T-helper 2 cell treated with Interferon-gamma antibody and Interleukin-4, amounts not matched to agents 5 μg/mL and 100 μg/mL, for 36 hours (primary cell): ENCODE measurements around the gene HOXD8.
A peak's percentile ranks its signal among the peaks of the same experiment; 100 is the strongest.

Experiments
- DNase-seq: peaks from one replicate; pipeline ENCODE4 v3.0.0; 2021; ENCODE audit warnings: low spot score
- H3K27ac Mint-ChIP-seq: one replicate; pipeline ENCODE4 v1.8.0; 2021; ENCODE audit warnings: mild to moderate bottlenecking, mixed read lengths
- H3K27me3 Mint-ChIP-seq: one replicate; pipeline ENCODE4 v1.8.0; 2021; ENCODE audit warnings: low read depth, mixed read lengths
- H3K36me3 Mint-ChIP-seq: one replicate; pipeline ENCODE4 v1.8.0; 2021; ENCODE audit warnings: low read depth, mixed read lengths
- H3K4me1 Mint-ChIP-seq: one replicate; pipeline ENCODE4 v1.8.0; 2021; ENCODE audit warnings: low read depth, mixed read lengths
- H3K4me3 Mint-ChIP-seq: one replicate; pipeline ENCODE4 v1.8.0; 2022; ENCODE audit warnings: mild to moderate bottlenecking, moderate library complexity, mixed read lengths
- H3K9me3 Mint-ChIP-seq: one replicate; pipeline ENCODE4 v1.8.0; 2021; ENCODE audit warnings: mixed read lengths

The HOXD8 gene

DNA sequence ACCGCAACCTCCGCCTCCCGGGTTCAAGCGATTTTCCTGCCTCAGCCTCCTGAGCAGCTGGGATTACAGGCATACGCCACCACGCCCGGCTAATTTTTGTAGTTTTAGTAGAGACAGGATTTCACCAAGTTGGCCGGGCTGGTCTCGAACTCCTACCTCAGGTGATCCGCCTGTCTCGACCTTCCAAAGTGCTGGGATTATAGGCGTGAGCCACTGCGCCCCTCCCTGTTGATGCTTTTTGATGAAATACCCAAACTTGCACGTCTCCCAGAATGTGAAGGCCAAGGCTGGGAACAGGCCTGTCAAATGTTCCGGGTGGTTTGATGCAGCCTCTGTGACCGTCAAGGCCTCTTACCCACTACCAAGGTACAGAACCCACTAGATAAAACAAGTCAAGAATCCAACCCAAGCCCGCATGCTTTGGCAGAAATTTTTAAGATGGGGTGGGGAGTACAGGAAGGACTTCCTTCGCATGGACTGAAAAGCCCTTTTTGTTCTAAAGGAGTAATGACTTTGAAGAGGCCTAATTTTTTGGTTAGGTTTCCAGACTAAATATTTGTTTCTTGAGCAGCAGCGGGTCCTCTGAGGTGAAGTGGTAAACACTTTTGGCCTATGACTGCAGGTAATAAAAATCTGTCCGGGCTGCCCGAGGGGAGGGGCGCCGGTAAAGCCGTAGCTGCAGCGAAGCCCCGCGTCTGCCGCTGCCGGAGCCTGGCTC is 42.0 kb upstream of the HOXD8 start:
- no peak overlapping the region for H3K4me3 Mint-ChIP-seq
- DNase-seq: no peak
- no peaks in the 10 kb centered on the region for H3K9me3 Mint-ChIP-seq
- peaks cover 10% of the 10 kb centered on the region for H3K4me1 Mint-ChIP-seq
- H3K27me3 Mint-ChIP-seq: peaks cover 95% of the 10 kb centered on the region
- H3K36me3 Mint-ChIP-seq: no peaks in the 10 kb centered on the region
- no peak overlapping the region for H3K27ac Mint-ChIP-seq

DNA sequence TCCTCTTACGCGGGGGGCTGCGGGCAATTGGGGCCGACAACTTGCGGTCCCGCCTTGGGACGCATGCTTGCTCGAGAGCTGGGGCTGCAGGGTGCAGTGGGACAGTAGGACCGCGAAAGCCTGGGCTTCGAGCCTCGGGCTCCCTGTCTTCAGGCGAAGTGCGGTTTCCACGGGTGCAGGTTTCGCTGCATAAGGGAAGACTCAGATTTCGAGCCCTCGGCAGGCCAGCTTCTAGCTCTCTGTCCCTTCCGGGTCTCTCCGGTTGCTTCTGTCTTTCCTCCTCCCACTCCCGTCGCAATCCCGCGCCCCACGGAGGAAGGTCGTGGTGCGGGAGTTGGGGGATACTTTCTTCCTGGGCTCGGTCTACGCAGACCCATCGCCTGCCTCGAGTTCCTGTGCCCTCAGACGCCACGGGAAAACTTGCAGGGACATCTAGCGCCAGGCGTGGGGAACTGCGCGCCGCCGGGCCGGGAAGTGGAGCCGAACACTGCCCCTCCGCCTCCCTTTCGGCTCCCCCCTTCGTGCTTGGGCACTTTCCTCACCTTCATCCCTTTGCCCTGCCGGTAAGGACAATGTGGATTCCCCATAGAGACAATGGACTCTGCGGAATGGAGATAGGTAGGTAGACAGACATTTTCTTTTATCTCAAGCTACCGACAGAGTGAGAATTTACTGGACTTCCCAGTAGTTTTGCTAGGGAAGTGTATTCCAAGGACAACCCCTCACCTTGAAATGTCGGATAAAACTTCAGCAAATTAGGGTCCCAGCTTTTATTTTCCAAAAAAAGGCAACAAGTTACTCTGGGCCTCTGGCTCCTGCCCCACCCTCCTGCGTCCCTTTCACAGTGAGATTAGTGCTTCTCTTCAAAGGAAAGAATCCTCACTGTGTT is 41.2 kb upstream of the HOXD8 start:
- Mint-ChIP-seq H3K4me1 (peaks cover 7% of the 10 kb centered on the region), H3K27me3 (peaks cover 90% of the 10 kb centered on the region), H3K9me3 (no peaks in the 10 kb centered on the region), H3K36me3 (no peaks in the 10 kb centered on the region), H3K27ac (no peak overlapping the region), H3K4me3 (peak overlapping the region; percentile 40)
- DNase-seq: no peak

DNA sequence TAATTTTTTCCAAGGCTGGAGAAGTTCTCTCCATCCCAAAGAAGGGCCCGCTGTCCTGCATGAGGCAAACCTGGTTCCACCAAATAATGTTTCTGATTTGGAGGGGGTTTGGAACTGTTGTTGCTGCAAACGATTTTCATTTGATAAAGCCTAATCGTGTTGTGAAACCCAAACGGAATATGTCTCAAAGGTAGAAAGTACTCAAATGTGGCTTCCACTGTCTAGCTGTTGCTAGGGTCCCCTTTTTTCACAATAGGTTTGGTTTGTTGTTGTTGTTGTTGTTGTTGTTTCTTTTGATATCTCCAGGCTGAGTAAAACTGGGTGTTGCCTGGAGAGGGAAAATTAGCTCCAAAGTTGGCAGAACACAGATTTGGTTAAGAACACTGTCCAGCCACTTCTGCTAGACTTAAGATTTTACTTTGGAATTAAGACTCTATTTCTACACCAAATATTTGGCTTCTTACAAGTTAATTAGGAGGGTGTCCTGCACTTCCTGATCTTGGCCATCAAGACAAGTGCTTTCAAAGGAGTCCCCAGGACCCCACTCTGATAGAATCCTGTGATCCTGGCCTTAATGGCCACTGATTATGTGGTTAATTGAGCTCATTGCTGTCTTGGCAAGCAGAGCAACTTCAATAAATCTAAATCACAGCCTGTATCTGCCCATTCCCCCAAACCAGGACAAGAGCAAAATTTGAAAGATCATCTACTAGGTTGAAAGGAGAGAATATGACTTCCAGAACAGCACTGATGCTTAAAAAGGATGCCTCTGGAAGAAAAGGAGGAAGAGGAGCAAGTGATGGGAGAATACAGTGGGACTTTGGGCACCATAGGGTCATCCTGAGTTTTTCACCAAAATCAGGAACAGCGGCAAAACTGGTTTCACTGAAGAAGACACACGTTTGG is 40.3 kb upstream of the HOXD8 start:
- no peak for DNase-seq
- Mint-ChIP-seq H3K9me3 (no peaks in the 10 kb centered on the region), H3K36me3 (no peaks in the 10 kb centered on the region), H3K27me3 (peaks cover 90% of the 10 kb centered on the region), H3K4me1 (peaks cover 10% of the 10 kb centered on the region), H3K27ac (no peak overlapping the region), H3K4me3 (no peak overlapping the region)

DNA sequence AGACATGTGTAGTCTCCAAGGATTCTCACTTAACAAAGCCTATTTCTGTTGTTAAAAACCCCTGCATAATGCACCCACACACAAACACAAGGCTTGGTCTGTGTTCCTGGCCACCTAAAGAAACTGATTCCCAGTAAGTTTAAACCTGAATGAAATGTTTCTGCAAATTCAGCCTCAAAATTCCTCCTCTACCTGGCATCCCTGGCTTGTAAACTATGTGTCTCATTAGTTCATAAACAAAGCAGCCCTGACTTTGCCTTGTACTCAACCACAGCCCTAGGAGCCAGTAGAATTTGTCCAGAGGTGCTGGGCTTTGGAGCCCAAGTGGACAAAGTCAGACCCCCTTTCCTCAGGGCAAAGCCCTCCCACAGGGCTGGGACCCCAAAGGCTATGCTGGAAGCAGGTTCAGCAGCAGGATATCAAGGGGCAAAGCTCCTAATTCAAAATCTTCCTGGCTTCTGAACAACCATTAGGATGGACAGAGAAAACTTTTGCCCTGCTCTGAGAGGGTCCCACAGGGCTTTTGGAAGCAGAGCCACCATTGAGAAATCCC is 39.6 kb upstream of the HOXD8 start:
- Mint-ChIP-seq H3K36me3 (no peaks in the 10 kb centered on the region), H3K27me3 (peaks cover 91% of the 10 kb centered on the region), H3K4me1 (peaks cover 10% of the 10 kb centered on the region), H3K27ac (no peak overlapping the region), H3K9me3 (no peaks in the 10 kb centered on the region), H3K4me3 (no peak overlapping the region)
- no peak for DNase-seq

DNA sequence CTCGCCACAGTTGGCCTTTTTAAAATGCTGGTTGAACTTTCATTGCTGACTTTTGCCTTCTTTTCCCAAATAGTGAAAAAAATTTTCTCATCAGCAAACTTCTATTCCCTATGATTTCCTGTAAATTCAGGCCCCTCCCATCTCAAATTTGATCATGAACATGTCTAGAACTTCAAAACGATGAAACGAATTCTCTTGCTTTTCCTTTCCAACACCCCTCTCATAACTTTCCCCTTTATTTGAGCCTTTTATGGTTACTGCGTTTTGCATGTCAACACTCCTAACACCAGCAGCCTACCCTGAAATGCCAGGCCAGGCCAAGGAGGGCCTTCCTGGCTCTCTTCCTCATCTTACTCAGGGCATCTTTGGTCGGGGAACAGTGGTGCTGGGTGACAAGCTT is 38.6 kb upstream of the HOXD8 start:
- no peak for DNase-seq
- no peaks in the 10 kb centered on the region for H3K9me3 Mint-ChIP-seq
- peaks cover 91% of the 10 kb centered on the region for H3K27me3 Mint-ChIP-seq
- H3K36me3 Mint-ChIP-seq: no peaks in the 10 kb centered on the region
- H3K4me3 Mint-ChIP-seq: no peak overlapping the region
- no peak overlapping the region for H3K27ac Mint-ChIP-seq
- peaks cover 10% of the 10 kb centered on the region for H3K4me1 Mint-ChIP-seq

DNA sequence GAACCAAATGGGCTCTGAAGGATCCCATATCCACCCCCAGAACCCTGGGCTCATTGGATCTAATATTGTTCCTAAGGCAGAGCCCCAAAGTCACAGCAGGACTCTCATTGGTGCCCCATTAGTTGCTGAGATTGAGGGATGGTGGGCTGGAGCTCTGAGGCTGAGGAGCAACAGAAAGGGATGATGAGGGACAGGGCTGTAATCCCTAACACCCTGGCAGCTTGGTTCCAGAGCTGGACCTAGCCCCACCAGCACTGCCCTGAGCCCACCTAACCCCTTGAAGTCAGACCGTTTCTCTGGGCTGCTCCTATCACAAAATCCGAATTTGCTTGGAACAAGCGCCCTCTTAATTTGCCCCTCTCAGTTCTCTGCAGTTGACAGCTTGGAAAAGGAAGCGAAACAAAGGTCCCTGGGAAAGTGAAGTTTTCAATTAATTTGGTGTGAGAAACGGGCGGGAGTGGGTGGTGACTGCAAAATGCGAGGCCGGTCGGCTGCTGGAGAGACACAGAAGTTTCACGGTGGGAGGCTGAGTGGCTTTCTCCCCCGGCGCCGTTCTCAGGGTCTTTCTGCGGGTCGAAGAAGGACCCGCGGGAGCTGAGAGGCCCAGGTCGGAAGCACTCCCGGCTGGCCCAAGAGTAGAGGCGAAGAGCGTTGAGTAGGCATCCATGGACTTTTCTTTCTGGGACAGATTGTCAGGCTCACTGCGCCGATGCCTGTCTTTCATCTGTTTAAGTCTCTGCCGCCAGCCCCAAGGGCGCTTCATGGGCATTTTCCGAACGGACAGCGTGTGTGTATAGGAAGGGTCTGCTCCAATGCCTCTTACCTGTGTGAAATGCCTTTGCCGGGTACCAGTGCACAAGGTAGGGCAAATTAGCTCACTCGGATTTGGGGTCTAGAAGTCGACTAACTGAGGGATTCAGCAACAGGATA is 37.9 kb upstream of the HOXD8 start:
- H3K4me3 Mint-ChIP-seq: peak overlapping the region; percentile 29
- peaks cover 12% of the 10 kb centered on the region for H3K4me1 Mint-ChIP-seq
- DNase-seq: no peak
- H3K36me3 Mint-ChIP-seq: no peaks in the 10 kb centered on the region
- H3K27ac Mint-ChIP-seq: peak overlapping the region; percentile 69
- no peaks in the 10 kb centered on the region for H3K9me3 Mint-ChIP-seq
- H3K27me3 Mint-ChIP-seq: peaks cover 92% of the 10 kb centered on the region

DNA sequence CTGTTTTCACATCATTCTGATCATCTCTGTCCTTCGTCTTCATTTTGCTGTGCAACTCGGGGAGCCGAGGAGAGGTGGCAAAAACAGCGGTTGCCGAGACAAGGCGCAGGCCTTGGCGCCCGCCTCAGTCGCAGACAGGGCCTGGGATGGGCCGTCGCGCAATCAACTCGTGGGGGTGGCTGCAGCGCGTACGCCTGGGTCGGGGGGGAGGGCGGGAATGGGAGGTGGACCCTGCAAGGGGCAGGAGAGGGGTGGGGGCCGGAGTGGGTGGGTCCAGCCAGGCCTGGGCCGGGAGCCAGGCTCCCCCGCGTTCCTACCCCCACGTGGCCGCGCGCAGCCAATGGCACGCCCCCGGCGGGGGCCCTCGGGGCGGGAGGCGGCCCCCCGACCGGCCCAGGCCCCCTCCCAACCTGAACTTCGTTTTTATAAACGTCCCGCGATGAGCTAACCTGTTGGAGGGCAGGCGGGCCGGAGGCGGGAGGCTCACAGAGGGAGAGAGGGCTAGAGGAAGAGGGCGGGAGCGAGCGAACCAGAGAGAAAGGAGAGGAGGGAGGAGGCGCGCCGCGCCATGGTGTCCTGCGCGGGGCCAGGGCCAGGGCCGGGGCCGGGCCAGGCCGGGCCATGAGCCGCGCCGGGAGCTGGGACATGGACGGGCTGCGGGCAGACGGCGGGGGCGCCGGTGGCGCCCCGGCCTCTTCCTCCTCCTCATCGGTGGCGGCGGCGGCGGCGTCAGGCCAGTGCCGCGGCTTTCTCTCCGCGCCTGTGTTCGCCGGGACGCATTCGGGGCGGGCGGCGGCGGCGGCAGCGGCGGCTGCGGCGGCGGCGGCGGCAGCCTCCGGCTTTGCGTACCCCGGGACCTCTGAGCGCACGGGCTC is 37.0 kb upstream of the HOXD8 start, which contains the start of gene HOXD13:
TSS of gene HOXD13 (plus strand) at position 452 of the 875 bp plus-strand sequence. CDS start at position 622, 170 bp downstream.
- Mint-ChIP-seq H3K27me3 (peaks cover 92% of the 10 kb centered on the region), H3K4me1 (peaks cover 15% of the 10 kb centered on the region), H3K27ac (peak within 1 kb of the TSS; percentile 69), H3K4me3 (peak within 1 kb of the TSS; percentile 29), H3K9me3 (no peaks in the 10 kb centered on the region), H3K36me3 (no peaks in the 10 kb centered on the region)
- no peak for DNase-seq

DNA sequence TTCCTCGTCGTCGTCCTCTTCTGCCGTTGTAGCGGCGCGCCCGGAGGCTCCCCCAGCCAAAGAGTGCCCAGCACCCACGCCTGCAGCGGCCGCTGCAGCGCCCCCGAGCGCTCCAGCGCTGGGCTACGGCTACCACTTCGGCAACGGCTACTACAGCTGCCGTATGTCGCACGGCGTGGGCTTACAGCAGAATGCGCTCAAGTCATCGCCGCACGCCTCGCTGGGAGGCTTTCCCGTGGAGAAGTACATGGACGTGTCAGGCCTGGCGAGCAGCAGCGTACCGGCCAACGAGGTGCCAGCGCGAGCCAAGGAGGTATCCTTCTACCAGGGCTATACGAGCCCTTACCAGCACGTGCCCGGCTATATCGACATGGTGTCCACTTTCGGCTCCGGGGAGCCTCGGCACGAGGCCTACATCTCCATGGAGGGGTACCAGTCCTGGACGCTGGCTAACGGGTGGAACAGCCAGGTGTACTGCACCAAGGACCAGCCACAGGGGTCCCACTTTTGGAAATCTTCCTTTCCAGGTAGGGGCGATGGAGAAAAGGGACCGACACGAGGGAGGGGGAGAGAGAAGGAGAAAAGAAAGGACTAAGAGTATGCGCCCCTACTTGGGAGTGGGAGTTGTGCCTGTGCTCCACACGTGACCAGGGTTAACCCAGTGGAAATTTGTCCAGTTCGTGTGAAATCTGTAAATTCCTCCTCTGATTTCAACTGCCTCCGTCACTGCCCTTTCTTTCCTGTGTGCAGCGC is 36.2 kb upstream of the HOXD8 start:
- Mint-ChIP-seq H3K27me3 (peaks cover 92% of the 10 kb centered on the region), H3K4me3 (no peak overlapping the region), H3K9me3 (no peaks in the 10 kb centered on the region), H3K4me1 (peaks cover 16% of the 10 kb centered on the region), H3K27ac (peak overlapping the region; percentile 68), H3K36me3 (no peaks in the 10 kb centered on the region)
- no peak for DNase-seq

DNA sequence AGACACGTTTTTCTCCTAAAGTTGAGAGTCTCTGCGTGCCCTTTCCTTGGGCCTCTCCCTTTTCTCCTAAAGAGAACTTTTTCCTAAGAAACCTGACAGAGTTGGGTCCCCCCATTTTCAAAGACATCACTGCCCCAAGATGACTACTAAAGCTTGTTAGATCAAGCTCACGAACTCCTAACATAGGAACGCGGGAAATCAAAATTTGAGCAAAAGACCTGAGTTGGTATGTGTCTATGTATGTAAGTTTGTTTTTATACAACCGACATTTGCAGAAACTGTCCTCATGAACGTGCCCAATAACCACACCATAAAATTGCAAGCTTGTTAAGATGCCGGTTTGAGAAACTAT is 35.6 kb upstream of the HOXD8 start:
- Mint-ChIP-seq H3K36me3 (no peaks in the 10 kb centered on the region), H3K27me3 (peaks cover 92% of the 10 kb centered on the region), H3K4me1 (peaks cover 14% of the 10 kb centered on the region), H3K27ac (peak overlapping the region; percentile 68), H3K4me3 (no peak overlapping the region), H3K9me3 (no peaks in the 10 kb centered on the region)
- DNase-seq: no peak

DNA sequence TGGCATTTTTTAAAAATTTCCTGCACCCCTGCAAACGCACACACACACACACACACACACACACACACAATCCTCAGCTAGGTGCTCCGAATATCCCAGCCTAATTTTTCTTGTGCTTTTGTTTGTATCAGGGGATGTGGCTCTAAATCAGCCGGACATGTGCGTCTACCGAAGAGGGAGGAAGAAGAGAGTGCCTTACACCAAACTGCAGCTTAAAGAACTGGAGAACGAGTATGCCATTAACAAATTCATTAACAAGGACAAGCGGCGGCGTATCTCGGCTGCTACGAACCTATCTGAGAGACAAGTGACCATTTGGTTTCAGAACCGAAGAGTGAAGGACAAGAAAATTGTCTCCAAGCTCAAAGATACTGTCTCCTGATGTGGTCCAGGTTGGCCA is 35.2 kb upstream of the HOXD8 start:
- no peak overlapping the region for H3K4me3 Mint-ChIP-seq
- H3K9me3 Mint-ChIP-seq: no peaks in the 10 kb centered on the region
- H3K27me3 Mint-ChIP-seq: peaks cover 92% of the 10 kb centered on the region
- DNase-seq: no peak
- H3K27ac Mint-ChIP-seq: no peak overlapping the region
- H3K36me3 Mint-ChIP-seq: no peaks in the 10 kb centered on the region
- peaks cover 14% of the 10 kb centered on the region for H3K4me1 Mint-ChIP-seq

DNA sequence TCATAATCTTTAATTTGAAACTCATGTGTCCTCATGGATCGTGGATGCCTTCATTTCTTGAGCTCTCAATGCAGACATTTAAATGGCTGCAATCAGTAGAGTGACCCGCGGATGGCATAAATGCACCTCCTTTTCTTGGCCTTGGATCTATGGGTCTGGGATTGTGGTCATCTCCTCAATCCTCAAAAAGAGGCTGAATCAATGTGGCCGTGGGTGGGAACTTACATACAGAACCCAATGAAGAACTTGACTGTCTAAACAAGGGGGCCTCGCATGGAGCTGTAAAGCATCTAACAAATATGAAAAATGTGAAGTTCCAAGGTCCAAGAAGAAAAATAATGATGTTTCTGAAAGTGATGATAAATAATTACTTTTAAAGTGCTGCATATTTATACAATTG is 34.1 kb upstream of the HOXD8 start:
- H3K9me3 Mint-ChIP-seq: no peaks in the 10 kb centered on the region
- peaks cover 89% of the 10 kb centered on the region for H3K27me3 Mint-ChIP-seq
- peaks cover 14% of the 10 kb centered on the region for H3K4me1 Mint-ChIP-seq
- no peak overlapping the region for H3K27ac Mint-ChIP-seq
- DNase-seq: no peak
- no peak overlapping the region for H3K4me3 Mint-ChIP-seq
- H3K36me3 Mint-ChIP-seq: no peaks in the 10 kb centered on the region
